ENCODE measurements around the gene ACTN3.
"Not testable (repeated sequence)": the region's sequence is repeated elsewhere in the genome, so short reads cannot be mapped to it uniquely, and the experiment has no call there.

ACTN3 gene

GRCh38 chr11:66600631-66601233 lies 54.0 kb downstream of the ACTN3 start:
- DNase-seq: no peak

DNA sequence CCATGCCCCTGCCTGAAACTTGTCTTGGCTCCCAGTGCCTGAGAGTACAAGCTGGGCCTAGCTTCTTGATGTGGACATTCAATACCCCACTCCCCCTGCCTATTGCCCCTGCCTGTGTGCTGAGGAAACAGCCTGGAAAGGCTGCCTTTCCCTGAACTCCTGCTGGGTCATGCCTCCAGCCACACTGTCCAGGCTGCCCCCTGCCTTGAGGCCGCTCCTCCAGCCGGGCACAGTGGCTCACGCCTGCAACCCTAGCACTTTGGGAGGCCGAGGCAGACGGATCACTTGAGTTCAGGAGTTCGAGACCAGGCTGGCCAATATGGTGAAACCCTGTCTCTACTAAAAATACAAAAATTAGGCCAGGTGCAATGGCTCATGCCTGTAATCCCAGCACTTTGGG lies 56.4 kb downstream of the ACTN3 start:
- no peak for DNase-seq

GRCh38 chr11:66604155-66604554 lies 57.5 kb downstream of the ACTN3 start:
- no peak for DNase-seq

- not testable (repeated sequence) for DNase-seq
These were observed 59.9 kb downstream of the ACTN3 start for GRCh38 chr11:66606608-66607007.

- DNase-seq: no peak
These were observed 60.6 kb downstream of the ACTN3 start for GRCh38 chr11:66607126-66607834.

GRCh38 chr11:66609721-66610617 lies 63.3 kb downstream of the ACTN3 start:
- DNase-seq: no peak

- no peak for DNase-seq
These were observed 65.8 kb downstream of the ACTN3 start for GRCh38 chr11:66612458-66612857.

Measured in activated CD8-positive, alpha-beta memory T cell treated with anti-CD3 and anti-CD28 coated beads for 24 hours (primary cell).